Measurements from ENCODE around the gene IKZF2. TPM values are rescaled to one million over a fixed set of nuclear protein-coding genes. Genes with fewer than 3 reads are reported as not detected.

Gene IKZF2
- total RNA-seq, 1 experiment from 2014 or later, result 5.2 TPM

DNA sequence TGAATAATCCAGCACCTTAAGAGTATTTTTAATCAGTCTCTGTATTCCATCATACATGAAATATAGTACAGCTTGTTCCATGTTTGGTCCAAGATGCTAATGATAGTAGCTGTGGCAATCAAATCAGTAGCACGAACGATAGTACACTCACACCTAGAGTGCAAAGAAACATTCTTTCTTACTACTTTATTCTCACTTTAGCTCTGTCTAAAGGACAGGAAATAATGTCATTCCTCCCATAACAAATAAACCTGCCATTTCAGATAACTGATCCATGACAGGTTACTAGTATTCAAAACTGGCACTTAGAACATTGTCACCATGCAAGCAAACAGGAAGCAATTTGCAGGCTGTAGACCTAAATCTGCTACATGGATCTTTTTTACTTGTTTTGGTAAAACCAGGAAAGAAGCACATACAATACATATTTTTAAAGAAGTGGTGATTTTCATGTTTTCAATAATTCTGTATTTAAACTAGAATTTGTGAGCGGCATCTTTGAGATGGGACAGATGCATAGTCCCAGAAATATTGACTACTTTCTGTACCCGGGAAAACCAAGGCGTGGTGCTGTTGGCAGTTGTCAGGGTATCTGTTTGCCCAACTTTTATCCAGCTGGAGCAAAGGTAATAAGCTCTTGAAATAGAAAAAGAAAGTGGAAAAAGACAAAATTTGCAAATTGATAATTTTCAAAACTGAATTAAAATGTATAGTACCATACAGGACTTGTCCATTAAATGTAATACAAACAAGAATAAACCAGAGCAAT, 49.5 kb downstream of the IKZF2 start:
- POLR2A ChIA-PET (ENCODE audit: unreplicated experiment), result no interaction called here
- H3K4me2 ChIP-seq (ENCODE audit: low read length), result peak overlapping the region; percentile 9; the same call in 1 of the 2 replicates
- no peak overlapping the region for H3K9ac ChIP-seq (ENCODE audit: low read length)
- H3K36me3 ChIP-seq (ENCODE audit: low read depth, low read length), result no peaks in the 10 kb centered on the region
- intact Hi-C loops (cut with micrococcal nuclease), result no loop called here
- peaks cover 17% of the 10 kb centered on the region for H3K4me1 ChIP-seq (ENCODE audit: insufficient read depth, low read length)
- DNase-seq (no peak), ATAC-seq (peak; percentile 28)
- H2AFZ ChIP-seq (ENCODE audit: low read length), result no peak overlapping the region
- BruUV-seq (replicated peaks), result no TSS peak
- H3K9me3 ChIP-seq (ENCODE audit: low read length), result no peaks in the 10 kb centered on the region
- H4K20me1 ChIP-seq (ENCODE audit: low read length), result no peaks in the 10 kb centered on the region
- no peaks in the 10 kb centered on the region for H3K79me2 ChIP-seq (ENCODE audit: low read length)
- no peak overlapping the region for H3K27ac ChIP-seq (ENCODE audit: low read length)
- CTCF ChIA-PET, result no interaction called here
- H3K4me3 ChIP-seq (ENCODE audit: low read length), result no peak overlapping the region
- TF ChIP-seq EZH2phosphoT487 (IDR thresholded peaks at IDR 0.05; ENCODE audit: borderline replicate concordance, low read length) (no peak), EZH2 (IDR thresholded peaks at IDR 0.05; ENCODE audit: low read length, unreplicated experiment) (no peak)
- TF ChIP-seq, protein P1, sequence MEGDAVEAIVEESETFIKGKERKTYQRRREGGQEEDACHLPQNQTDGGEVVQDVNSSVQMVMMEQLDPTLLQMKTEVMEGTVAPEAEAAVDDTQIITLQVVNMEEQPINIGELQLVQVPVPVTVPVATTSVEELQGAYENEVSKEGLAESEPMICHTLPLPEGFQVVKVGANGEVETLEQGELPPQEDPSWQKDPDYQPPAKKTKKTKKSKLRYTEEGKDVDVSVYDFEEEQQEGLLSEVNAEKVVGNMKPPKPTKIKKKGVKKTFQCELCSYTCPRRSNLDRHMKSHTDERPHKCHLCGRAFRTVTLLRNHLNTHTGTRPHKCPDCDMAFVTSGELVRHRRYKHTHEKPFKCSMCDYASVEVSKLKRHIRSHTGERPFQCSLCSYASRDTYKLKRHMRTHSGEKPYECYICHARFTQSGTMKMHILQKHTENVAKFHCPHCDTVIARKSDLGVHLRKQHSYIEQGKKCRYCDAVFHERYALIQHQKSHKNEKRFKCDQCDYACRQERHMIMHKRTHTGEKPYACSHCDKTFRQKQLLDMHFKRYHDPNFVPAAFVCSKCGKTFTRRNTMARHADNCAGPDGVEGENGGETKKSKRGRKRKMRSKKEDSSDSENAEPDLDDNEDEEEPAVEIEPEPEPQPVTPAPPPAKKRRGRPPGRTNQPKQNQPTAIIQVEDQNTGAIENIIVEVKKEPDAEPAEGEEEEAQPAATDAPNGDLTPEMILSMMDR (conservative IDR thresholded peaks at IDR 0.05; ENCODE audit: low read depth, low read length), result no peak
- H3K9me2 ChIP-seq (replicated peaks; ENCODE audit: low read length), result no peaks in the 10 kb centered on the region
- H3F3A ChIP-seq (ENCODE audit: low read length, unreplicated experiment), result no peaks in the 10 kb centered on the region
- H3K27me3 ChIP-seq (ENCODE audit: low read length), result no peaks in the 10 kb centered on the region

DNA sequence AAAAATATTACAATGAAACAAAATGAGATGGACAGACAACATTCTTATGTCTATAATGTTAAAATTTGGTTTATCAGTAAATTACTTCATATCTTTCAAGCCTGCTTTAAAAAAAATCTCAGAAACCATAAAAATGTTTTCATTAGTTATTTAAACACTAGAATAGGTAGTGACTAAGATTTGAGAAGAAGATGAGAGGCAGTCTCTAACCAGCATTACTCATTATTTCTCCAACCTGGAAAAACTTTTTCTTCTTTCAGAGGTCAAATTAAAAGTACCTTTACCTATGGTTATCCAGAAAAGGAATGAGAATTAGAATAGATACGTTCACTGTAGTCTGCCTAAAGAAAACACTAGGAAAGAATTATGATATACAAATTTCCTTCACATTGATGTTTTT, 50.3 kb downstream of the IKZF2 start:
- Histone ChIP-seq H3K4me2 (ENCODE audit: low read length) (peak overlapping the region; percentile 15; the same call in 1 of the 2 replicates), H3K27ac (ENCODE audit: low read length) (no peak overlapping the region), H2AFZ (ENCODE audit: low read length) (no peak overlapping the region), H3K27me3 (ENCODE audit: low read length) (no peaks in the 10 kb centered on the region), H3K36me3 (ENCODE audit: low read depth, low read length) (no peaks in the 10 kb centered on the region), H3F3A (ENCODE audit: low read length, unreplicated experiment) (no peaks in the 10 kb centered on the region), H3K9me2 (replicated peaks; ENCODE audit: low read length) (no peaks in the 10 kb centered on the region), H3K9me3 (ENCODE audit: low read length) (no peaks in the 10 kb centered on the region), H4K20me1 (ENCODE audit: low read length) (no peaks in the 10 kb centered on the region), H3K9ac (ENCODE audit: low read length) (no peak overlapping the region), H3K79me2 (ENCODE audit: low read length) (no peaks in the 10 kb centered on the region), H3K4me3 (ENCODE audit: low read length) (no peak overlapping the region), H3K4me1 (ENCODE audit: insufficient read depth, low read length) (peaks cover 17% of the 10 kb centered on the region)
- no peak for TF ChIP-seq EZH2 (IDR thresholded peaks at IDR 0.05; ENCODE audit: low read length, unreplicated experiment)
- TF ChIP-seq EZH2phosphoT487 (IDR thresholded peaks at IDR 0.05; ENCODE audit: borderline replicate concordance, low read length), result no peak
- TF ChIP-seq, protein P1 (conservative IDR thresholded peaks at IDR 0.05; ENCODE audit: low read depth, low read length), result no peak
- BruUV-seq (replicated peaks), result no TSS peak
- POLR2A ChIA-PET (ENCODE audit: unreplicated experiment), result no interaction called here
- CTCF ChIA-PET, result no interaction called here
- peak; percentile 47 for DNase-seq
- intact Hi-C loops (cut with micrococcal nuclease), result no loop called here
- ATAC-seq, result peak; percentile 72

DNA sequence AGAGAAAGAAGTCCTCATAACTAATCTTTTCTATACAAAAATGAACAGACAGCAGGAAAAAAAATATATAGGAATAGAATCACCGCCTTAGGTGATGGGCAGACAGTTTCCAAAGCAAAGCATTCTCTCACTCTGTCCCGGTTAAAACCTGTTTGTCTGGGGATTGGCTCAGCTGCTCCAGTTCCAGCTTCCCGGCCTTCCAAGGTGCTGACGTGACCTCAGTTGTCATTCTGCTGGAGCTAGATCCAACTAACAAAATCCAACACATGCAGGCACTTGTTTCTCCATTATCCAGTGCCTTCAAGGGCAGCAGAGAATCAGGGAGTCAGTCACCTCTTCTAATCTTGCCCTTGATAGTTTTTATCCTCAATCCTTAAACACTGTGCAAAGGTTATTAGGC, 52.8 kb downstream of the IKZF2 start:
- TF ChIP-seq EZH2 (IDR thresholded peaks at IDR 0.05; ENCODE audit: low read length, unreplicated experiment), result no peak
- TF ChIP-seq, protein P1 (conservative IDR thresholded peaks at IDR 0.05; ENCODE audit: low read depth, low read length), result no peak
- TF ChIP-seq EZH2phosphoT487 (IDR thresholded peaks at IDR 0.05; ENCODE audit: borderline replicate concordance, low read length), result no peak
- ATAC-seq, result no peak

More for the DNA sequence above, 52.8 kb downstream of the IKZF2 start:
- Histone ChIP-seq H3K4me3 (ENCODE audit: low read length) (no peak overlapping the region), H3K9ac (ENCODE audit: low read length) (no peak overlapping the region), H4K20me1 (ENCODE audit: low read length) (no peaks in the 10 kb centered on the region), H3K36me3 (ENCODE audit: low read depth, low read length) (no peaks in the 10 kb centered on the region), H3K9me3 (ENCODE audit: low read length) (no peaks in the 10 kb centered on the region), H3K79me2 (ENCODE audit: low read length) (no peaks in the 10 kb centered on the region), H3F3A (ENCODE audit: low read length, unreplicated experiment) (no peaks in the 10 kb centered on the region), H3K4me1 (ENCODE audit: insufficient read depth, low read length) (peaks cover 17% of the 10 kb centered on the region), H2AFZ (ENCODE audit: low read length) (no peak overlapping the region), H3K4me2 (ENCODE audit: low read length) (no peak overlapping the region), H3K27me3 (ENCODE audit: low read length) (no peaks in the 10 kb centered on the region), H3K9me2 (replicated peaks; ENCODE audit: low read length) (no peaks in the 10 kb centered on the region), H3K27ac (ENCODE audit: low read length) (no peak overlapping the region)
- no TSS peak for BruUV-seq (replicated peaks)
- POLR2A ChIA-PET (ENCODE audit: unreplicated experiment), result no interaction called here
- CTCF ChIA-PET, result no interaction called here
- no peak for DNase-seq
- intact Hi-C loops (cut with micrococcal nuclease), result no loop called here

Data from PC-3 (cell line).